HepG2 (cell line): ENCODE measurements around the gene SLC35F1. TPM values are rescaled to one million over a fixed set of nuclear protein-coding genes. Genes with fewer than 3 reads are reported as not detected.

ENCODE experiments used
- ATAC-seq: fragments of 200-7000 bp; cut with Tn5 transposase; 3 replicates; pipeline ENCODE4 v1.9.1; 2020; ENCODE audit warnings: mild to moderate bottlenecking, moderate library complexity
- BruUV-seq: library from RNA; stranded (reverse); fragments of 400-500 nt; replicated peaks from 2 replicates; lab custom pipeline; 2021; lab: Mats Ljungman, UMichigan
- CTCF ChIA-PET: fragments of 300-600 bp; formaldehyde crosslinking; extraction: SDS; loops from one replicate; lab custom pipeline; 2021; ENCODE audit warnings: low total read pairs, inconsistent platforms, low intra/inter-chr PET ratio; lab: Yijun Ruan, JAX
- POLR2A ChIA-PET: fragments of 350-600 bp; sonication (Branson Sonifier 250); formaldehyde crosslinking; loops from one replicate; lab custom pipeline; 2020; ENCODE audit warnings: antibody characterized with exemption, inconsistent platforms; lab: Yijun Ruan, JAX
- DNase-seq: peaks from one replicate; pipeline ENCODE4 v3.0.0-alpha.2; 2015; ENCODE audit warnings: low spot score
- FAIRE-seq: peaks from 3 replicates; lab custom pipeline; 2011; peaks lifted over from hg19 to GRCh38; lab: Jason Lieb, UNC
- H2AFZ ChIP-seq: one replicate; pipeline ENCODE4 v1.6.1; 2011; ENCODE audit warnings: low read length, inconsistent platforms
- H3K27ac ChIP-seq: fragments of 300-600 bp; 3 replicates; pipeline ENCODE4 v1.8.0; 2011; ENCODE audit warnings: mixed run types, mild to moderate bottlenecking, mixed read lengths, low read length, inconsistent platforms; ENCODE audit not compliant: insufficient read depth; ENCODE audit errors: extremely low read length
- H3K27me3 ChIP-seq, 2 experiments: fragments of 200-600 bp in 1 of 2; 2 replicates in 1 of 2; 3 replicates in 1 of 2; pipeline versions ENCODE4 v1.6.0 to v1.8.0; 2011; ENCODE audit warnings: low read length in 2 of 2, mild to moderate bottlenecking in 2 of 2, moderate library complexity in 2 of 2, inconsistent platforms in 1 of 2; ENCODE audit not compliant: insufficient read depth in 2 of 2, control insufficient read depth in 1 of 2
- H3K36me3 ChIP-seq, 2 experiments: fragments of 200-600 bp in 1 of 2; replicated peaks in 1 of 2; 2 replicates in 1 of 2; 3 replicates in 1 of 2; pipeline versions ENCODE4 v1.5.1 to v1.8.0; 2011; ENCODE audit warnings: low read length in 2 of 2, inconsistent platforms in 1 of 2; ENCODE audit not compliant: insufficient read depth in 2 of 2, control insufficient read depth in 1 of 2
- H3K4me1 ChIP-seq: 2 replicates; pipeline ENCODE4 v1.5.1; 2012; ENCODE audit warnings: low read length, inconsistent platforms; ENCODE audit not compliant: insufficient read depth
- H3K4me2 ChIP-seq: 2 replicates; pipeline ENCODE4 v1.6.0; 2011; ENCODE audit warnings: low read depth, low read length, inconsistent platforms
- H3K4me3 ChIP-seq, 3 experiments: fragments of 200-600 bp in 1 of 3; sonication (generic), shearing (Covaris generic) in 1 of 3; replicated peaks in 1 of 3; 2 replicates each; pipeline ENCODE4 v1.5.1; 2011 to 2016; ENCODE audit warnings: low read length in 3 of 3, inconsistent platforms in 2 of 3, low read depth in 2 of 3, mild to moderate bottlenecking in 2 of 3, control low read depth in 1 of 3, mixed read lengths in 1 of 3; ENCODE audit not compliant: insufficient read depth in 1 of 3
- H3K79me2 ChIP-seq: one replicate; pipeline ENCODE4 v1.6.1; 2011; ENCODE audit warnings: low read length, inconsistent platforms; ENCODE audit not compliant: insufficient read depth
- H3K9ac ChIP-seq: 2 replicates; pipeline ENCODE4 v1.6.0; 2011; ENCODE audit warnings: mild to moderate bottlenecking, low read depth, low read length, inconsistent platforms; ENCODE audit not compliant: insufficient read depth
- H3K9me3 ChIP-seq: 2 replicates; pipeline ENCODE4 v1.5.1; 2012; ENCODE audit warnings: mild to moderate bottlenecking, low read length
- H4K20me1 ChIP-seq: 2 replicates; pipeline ENCODE4 v1.6.0; 2011; ENCODE audit warnings: inconsistent platforms, mild to moderate bottlenecking, low read length, moderate library complexity; ENCODE audit not compliant: insufficient read depth
- EZH2 ChIP-seq: conservative IDR thresholded peaks from 2 replicates; pipeline ENCODE4 v1.6.1; 2012; ENCODE audit warnings: mild to moderate bottlenecking, low read depth, low read length, moderate library complexity
- KLF16 ChIP-seq, 2 experiments: sonication (generic) in 1 of 2; formaldehyde crosslinking in 1 of 2; IDR thresholded peaks; 2 replicates each; pipeline versions ENCODE4 v1.6.1 to v1.8.0; 2016 to 2023; ENCODE audit warnings: missing genetic modification reagents in 2 of 2, missing compliant biosample characterization in 1 of 2
- KLF9 ChIP-seq: IDR thresholded peaks from 2 replicates; pipeline ENCODE4 v1.6.1; 2016; ENCODE audit warnings: low read depth
- MAFF ChIP-seq: IDR thresholded peaks from 2 replicates; pipeline ENCODE4 v1.6.1; 2011; ENCODE audit warnings: low read depth, low read length, improper control_type of control experiment
- MAFK ChIP-seq, 2 experiments: IDR thresholded peaks in 1 of 2; conservative IDR thresholded peaks in 1 of 2; 2 replicates each; pipeline ENCODE4 v1.6.1; 2011; ENCODE audit warnings: improper control_type of control experiment in 2 of 2, low read length in 2 of 2
- MTA3 ChIP-seq: sonication (generic); formaldehyde crosslinking; IDR thresholded peaks from 2 replicates; pipeline ENCODE4 v1.4.0; 2020; ENCODE audit warnings: missing genetic modification reagents
- NFE2L2 ChIP-seq: fragments of 150-350 bp; IDR thresholded peaks from 2 replicates; pipeline ENCODE4 v1.6.1; 2014; ENCODE audit warnings: low read length
- POLR2AphosphoS2 ChIP-seq: IDR thresholded peaks from 2 replicates; pipeline ENCODE4 v1.6.1; 2011; ENCODE audit warnings: low read depth, low read length, improper control_type of control experiment
- RBM22 ChIP-seq: fragments of 200-400 bp; formaldehyde crosslinking; optimal IDR thresholded peaks from 2 replicates; pipeline ENCODE3; 2017; ENCODE audit warnings: mild to moderate bottlenecking, low read length, moderate library complexity
- RNF2 ChIP-seq: fragments of 450-650 bp; conservative IDR thresholded peaks from 2 replicates; pipeline ENCODE4 v1.6.1; 2016; ENCODE audit warnings: low read depth
- RXRB ChIP-seq: IDR thresholded peaks from 2 replicates; pipeline ENCODE4 v1.6.1; 2016; ENCODE audit warnings: borderline replicate concordance, missing genetic modification reagents, missing compliant biosample characterization
- SUZ12 ChIP-seq: fragments of 150-350 bp; IDR thresholded peaks from 2 replicates; pipeline ENCODE4 v1.6.1; 2014; ENCODE audit warnings: low read depth, low read length
- ZHX1 ChIP-seq: sonication (generic); formaldehyde crosslinking; IDR thresholded peaks from 2 replicates; pipeline ENCODE4 v1.8.1; 2022; ENCODE audit warnings: low read depth, mild to moderate bottlenecking, missing genetic modification reagents
- ZNF17 ChIP-seq: sonication (generic); formaldehyde crosslinking; IDR thresholded peaks from 2 replicates; pipeline ENCODE4 v1.5.0; 2020; ENCODE audit warnings: mild to moderate bottlenecking, missing genetic modification reagents
- ZNF33B ChIP-seq: sonication (generic); formaldehyde crosslinking; IDR thresholded peaks from 2 replicates; pipeline ENCODE4 v1.5.1; 2020; ENCODE audit warnings: mild to moderate bottlenecking, missing genetic modification reagents
- ZNF556 ChIP-seq: sonication (generic); formaldehyde crosslinking; IDR thresholded peaks from 2 replicates; pipeline ENCODE4 v1.4.0; 2020; ENCODE audit warnings: mild to moderate bottlenecking, missing genetic modification reagents, borderline replicate concordance
- ZNF747 ChIP-seq: sonication (generic); formaldehyde crosslinking; IDR thresholded peaks from 2 replicates; pipeline ENCODE4 v1.8.1; 2023; ENCODE audit warnings: missing genetic modification reagents, mild to moderate bottlenecking, borderline replicate concordance
- ZSCAN25 ChIP-seq: sonication (generic); formaldehyde crosslinking; IDR thresholded peaks from 2 replicates; pipeline ENCODE4 v1.8.0; 2022; ENCODE audit warnings: mild to moderate bottlenecking, missing genetic modification reagents
- in situ Hi-C: cut with HindIII; loops from 2 replicates; pipeline ENCODE4 v1.10.0; 2017; ENCODE audit warnings: low pct_unique_long_range_greater_than_20kb; ENCODE audit not compliant: extremely low pct_ligation_motif_present
- intact Hi-C: fragments of 100-400 bp; cut with micrococcal nuclease; formaldehyde crosslinking; loops from one replicate; pipeline ENCODE4 v1.10.0; 2022; ENCODE audit not compliant: unreplicated experiment
- polyA plus RNA-seq, 8 experiments: library from polyadenylated mRNA; depleted of rRNA in 3 of 8; stranded (reverse) in 7 of 8; unstranded in 1 of 8; fragments of >200 nt; fragmentation: Illumina TruSeq in 4 of 8; extraction: Trizol in 4 of 8; gene quantifications; 2 replicates each; pipeline versions ENCODE4 v1.2.1 to v1.2.3, GENCODE V29; 2011 to 2016; ENCODE audit warnings: low read depth in 4 of 8, missing spikeins in 1 of 8, mixed read lengths in 1 of 8; ENCODE audit not compliant: insufficient read depth in 1 of 8
- total RNA-seq, 5 experiments: library from RNA; depleted of rRNA; stranded (reverse); fragments of >200 nt; fragmentation: Illumina TruSeq; extraction: Trizol; gene quantifications; 2 replicates each; pipeline ENCODE4 v1.2.3, GENCODE V29; 2016; ENCODE audit warnings: low read depth in 1 of 5

SLC35F1 gene
- total and polyA plus RNA-seq, 2 of the 13 experiments (the other 11 are each of a cell fraction or from before 2014, with no cell fraction given): 0.01 TPM; not detected in 1

- Histone ChIP-seq H3K9me3 (no peaks in the 10 kb centered on the region), H3K27me3 (no peaks in the 10 kb centered on the region), H4K20me1 (no peaks in the 10 kb centered on the region), H3K4me3 (no peak overlapping the region), H3K36me3 (no peaks in the 10 kb centered on the region), H3K79me2 (no peaks in the 10 kb centered on the region), H3K9ac (no peak overlapping the region), H3K4me1 (no peaks in the 10 kb centered on the region), H3K27ac (no peak overlapping the region), H2AFZ (no peak overlapping the region), H3K4me2 (no peak overlapping the region)
- in situ Hi-C loops: no loop called here
- intact Hi-C loops: no loop called here
- TF ChIP-seq ZNF556 (CRISPR knock-in tag): no peak
- TF ChIP-seq ZNF33B (CRISPR knock-in tag): no peak
- 0 out of 2 replicates have a peak, but pooled peaks have one; percentile 35 for TF ChIP-seq NFE2L2
- TF ChIP-seq MTA3: no peak
- TF ChIP-seq ZNF747: no peak
- TF ChIP-seq ZNF17 (CRISPR knock-in tag): no peak
- peak; percentile 73 for TF ChIP-seq MAFF
- TF ChIP-seq RNF2: no peak
- no peak for TF ChIP-seq ZHX1 (CRISPR knock-in tag)
- TF ChIP-seq SUZ12: no peak
- no peak for TF ChIP-seq RXRB (CRISPR knock-in tag)
- no peak for TF ChIP-seq KLF16 (CRISPR knock-in tag; IDR thresholded peaks at IDR 0.05)
- no peak for TF ChIP-seq POLR2AphosphoS2
- TF ChIP-seq ZSCAN25 (CRISPR knock-in tag): no peak
- no peak for TF ChIP-seq KLF9 (CRISPR knock-in tag)
- TF ChIP-seq MAFK (conservative IDR thresholded peaks at IDR 0.05 in 1 of 2, IDR thresholded peaks at IDR 0.05 in 1 of 2; ENCODE audit: low read length in 2 of 2): peak; percentile 73 to 84
- no peak for TF ChIP-seq EZH2
- no peak for TF ChIP-seq RBM22
- POLR2A ChIA-PET: no interaction called here
- DNase-seq (no peak), ATAC-seq (no peak), FAIRE-seq (no peak)
- CTCF ChIA-PET: no interaction called here
- no TSS peak for BruUV-seq
These were observed 221.7 kb downstream of the SLC35F1 start for GRCh38 chr6:118128755-118129154.
